WERI-Rb-1 (cell line): Measurements from ENCODE around the gene HOXD12.

ENCODE experiments used
- DNase-seq: peaks from one replicate; pipeline ENCODE4 v3.0.0-alpha.2; 2020
- H3K27ac ChIP-seq: fragments of 250-450 bp; sonication (Bioruptor Pico); 2 replicates; pipeline ENCODE4 v1.5.1; 2020; ENCODE audit warnings: mild to moderate bottlenecking, moderate library complexity
- H3K27me3 ChIP-seq: fragments of 250-450 bp; sonication (Bioruptor Pico); 2 replicates; pipeline ENCODE4 v1.5.1; 2021; ENCODE audit warnings: mild to moderate bottlenecking, low read depth, moderate library complexity; ENCODE audit not compliant: insufficient read depth, severe bottlenecking
- H3K36me3 ChIP-seq: fragments of 250-450 bp; sonication (Bioruptor Pico); 2 replicates; pipeline ENCODE4 v1.5.1; 2020; ENCODE audit warnings: mild to moderate bottlenecking, moderate library complexity
- H3K4me3 ChIP-seq: 2 replicates; pipeline ENCODE4 v1.5.1; 2011; ENCODE audit warnings: low read depth, mild to moderate bottlenecking, control low read depth, low read length
- H3K9me3 ChIP-seq: fragments of 250-450 bp; sonication (Bioruptor Pico); 2 replicates; pipeline ENCODE4 v1.5.1; 2021; ENCODE audit warnings: mild to moderate bottlenecking, moderate library complexity; ENCODE audit not compliant: severe bottlenecking
- CTCF ChIP-seq: IDR thresholded peaks from 2 replicates; pipeline ENCODE4 v1.5.1; 2011; ENCODE audit warnings: low read depth, mild to moderate bottlenecking, control low read depth, inconsistent platforms, low read length

HOXD12 gene

GRCh38 chr2:176087330-176088047 is 12.1 kb upstream of the HOXD12 start:
- no peak for TF ChIP-seq CTCF
- Histone ChIP-seq H3K4me3 (peak overlapping the region; percentile 18), H3K36me3 (no peaks in the 10 kb centered on the region), H3K27ac (no peak overlapping the region), H3K9me3 (peaks cover 9% of the 10 kb centered on the region), H3K27me3 (peaks cover 99% of the 10 kb centered on the region)
- DNase-seq = no peak

GRCh38 chr2:176088048-176088936 is 11.3 kb upstream of the HOXD12 start:
- DNase-seq = peak; percentile 65
- Histone ChIP-seq H3K9me3 (peaks cover 4% of the 10 kb centered on the region), H3K36me3 (no peaks in the 10 kb centered on the region), H3K27me3 (peaks cover 97% of the 10 kb centered on the region), H3K4me3 (peak overlapping the region; percentile 18), H3K27ac (no peak overlapping the region)
- TF ChIP-seq CTCF = peak; percentile 92

- DNase-seq = no peak
- peaks cover 97% of the 10 kb centered on the region for H3K27me3 ChIP-seq
- H3K36me3 ChIP-seq = no peaks in the 10 kb centered on the region
- no peak overlapping the region for H3K27ac ChIP-seq
- no peaks in the 10 kb centered on the region for H3K9me3 ChIP-seq
- TF ChIP-seq CTCF = no peak
- no peak overlapping the region for H3K4me3 ChIP-seq
These were observed 10.4 kb upstream of the HOXD12 start for GRCh38 chr2:176088937-176089842.

GRCh38 chr2:176089843-176090395 is 9.7 kb upstream of the HOXD12 start:
- Histone ChIP-seq H3K9me3 (no peaks in the 10 kb centered on the region), H3K4me3 (no peak overlapping the region), H3K27ac (no peak overlapping the region), H3K36me3 (no peaks in the 10 kb centered on the region), H3K27me3 (peaks cover 97% of the 10 kb centered on the region)
- DNase-seq = no peak
- TF ChIP-seq CTCF = no peak

GRCh38 chr2:176090862-176091261 is 8.7 kb upstream of the HOXD12 start:
- no peak for DNase-seq
- no peaks in the 10 kb centered on the region for H3K9me3 ChIP-seq
- no peak for TF ChIP-seq CTCF
- no peak overlapping the region for H3K27ac ChIP-seq
- H3K36me3 ChIP-seq = no peaks in the 10 kb centered on the region
- H3K4me3 ChIP-seq = no peak overlapping the region
- peaks cover 97% of the 10 kb centered on the region for H3K27me3 ChIP-seq
